Measurements from ENCODE around the gene CLIC1. TPM values are rescaled to one million over a fixed set of nuclear protein-coding genes. Genes with fewer than 3 reads are reported as not detected.

CLIC1 gene
- total RNA-seq, 1 experiment from 2014 or later, result 1,241 TPM

- DNase-seq (ENCODE audit: low read depth), result peak; percentile 93
Observed at GRCh38 chr6:31737991-31738979, 2.0 kb upstream of the CLIC1 start.

GRCh38 chr6:31737315-31737990, 1.1 kb upstream of the CLIC1 start:
- DNase-seq (ENCODE audit: low read depth), result peak; percentile 67

GRCh38 chr6:31736768-31737314, 511 bp upstream of the CLIC1 start:
- no peak for DNase-seq (ENCODE audit: low read depth)

GRCh38 chr6:31734821-31735406, 1.4 kb downstream of the CLIC1 start:
- peak; percentile 95 for DNase-seq (ENCODE audit: low read depth)

- DNase-seq (ENCODE audit: low read depth), result no peak
Observed at GRCh38 chr6:31734247-31734820, 2.0 kb downstream of the CLIC1 start.

- DNase-seq (ENCODE audit: low read depth), result no peak
Observed at GRCh38 chr6:31733734-31734133, 2.6 kb downstream of the CLIC1 start.

GRCh38 chr6:31732029-31732428, 4.3 kb downstream of the CLIC1 start:
- no peak for DNase-seq (ENCODE audit: low read depth)

GRCh38 chr6:31730631-31731086, 5.7 kb downstream of the CLIC1 start:
- no peak for DNase-seq (ENCODE audit: low read depth)

- peak; percentile 95 for DNase-seq (ENCODE audit: low read depth)
Observed at GRCh38 chr6:31729979-31730630, 6.2 kb downstream of the CLIC1 start.

- peak; percentile 93 for DNase-seq (ENCODE audit: low read depth)
Observed at GRCh38 chr6:31729515-31729978, 6.8 kb downstream of the CLIC1 start.

- DNase-seq (ENCODE audit: low read depth), result no peak
Observed at GRCh38 chr6:31728767-31729514, 7.4 kb downstream of the CLIC1 start, which contains the start of gene DDAH2. DDAH2 (minus strand) TSS chr6:31729299; CDS start chr6:31729161, 138 bp downstream.

- no peak for DNase-seq (ENCODE audit: low read depth)
Observed at GRCh38 chr6:31727717-31728671, 8.3 kb downstream of the CLIC1 start.

- DNase-seq (ENCODE audit: low read depth), result no peak
Observed at GRCh38 chr6:31727034-31727716, 9.2 kb downstream of the CLIC1 start.

- DNase-seq (ENCODE audit: low read depth), result no peak
Observed at GRCh38 chr6:31725502-31726350, 10.6 kb downstream of the CLIC1 start.

- no peak for DNase-seq (ENCODE audit: low read depth)
Observed at GRCh38 chr6:31723980-31724691, 12.2 kb downstream of the CLIC1 start.

GRCh38 chr6:31723245-31723979, 12.9 kb downstream of the CLIC1 start, which contains the start of gene MPIG6B:
MPIG6B (plus strand) TSS chr6:31723373; CDS start chr6:31723384, 11 bp downstream.
- no peak for DNase-seq (ENCODE audit: low read depth)

Data from Daoy (cell line).